ENCODE results near the gene CTNNA2.

- TF ChIP-seq CTCF (conservative IDR thresholded peaks at IDR 0.05) (peak; percentile 57; the same call in 1 of the 2 replicates), EZH2 (IDR thresholded peaks at IDR 0.05; ENCODE audit: low read depth) (no peak)
These were observed 469.6 kb downstream of the CTNNA2 start for GRCh38 chr2:79982445-79982844.

Measured in PC-9 (cell line).